Eye (tissue), 1 donor: Measurements from ENCODE around the gene IL21R.

Experiments used
- DNase-seq: peaks from one replicate; pipeline ENCODE4 v3.0.0-alpha.2; 2015

IL21R gene

DNA sequence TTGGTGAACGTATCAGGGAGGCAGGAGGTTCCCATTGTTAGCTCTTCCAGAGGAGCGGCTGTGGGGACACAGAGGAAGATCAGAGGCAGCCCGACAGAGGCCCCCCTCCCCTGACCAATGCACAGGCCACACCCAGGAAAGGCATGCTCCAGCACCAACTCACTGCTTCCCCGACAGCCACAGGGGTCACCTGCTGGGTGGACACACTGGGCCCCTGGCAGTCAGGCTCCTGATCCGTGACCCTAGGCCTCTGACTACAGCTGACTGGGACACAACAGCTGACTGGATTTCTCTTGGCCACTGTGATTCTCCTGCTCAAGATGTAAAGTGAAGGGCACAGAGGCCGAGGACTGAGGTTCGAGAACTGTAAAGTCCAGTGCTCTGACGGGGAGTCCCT lies 63.5 kb downstream of the IL21R start:
- no peak for DNase-seq

DNA sequence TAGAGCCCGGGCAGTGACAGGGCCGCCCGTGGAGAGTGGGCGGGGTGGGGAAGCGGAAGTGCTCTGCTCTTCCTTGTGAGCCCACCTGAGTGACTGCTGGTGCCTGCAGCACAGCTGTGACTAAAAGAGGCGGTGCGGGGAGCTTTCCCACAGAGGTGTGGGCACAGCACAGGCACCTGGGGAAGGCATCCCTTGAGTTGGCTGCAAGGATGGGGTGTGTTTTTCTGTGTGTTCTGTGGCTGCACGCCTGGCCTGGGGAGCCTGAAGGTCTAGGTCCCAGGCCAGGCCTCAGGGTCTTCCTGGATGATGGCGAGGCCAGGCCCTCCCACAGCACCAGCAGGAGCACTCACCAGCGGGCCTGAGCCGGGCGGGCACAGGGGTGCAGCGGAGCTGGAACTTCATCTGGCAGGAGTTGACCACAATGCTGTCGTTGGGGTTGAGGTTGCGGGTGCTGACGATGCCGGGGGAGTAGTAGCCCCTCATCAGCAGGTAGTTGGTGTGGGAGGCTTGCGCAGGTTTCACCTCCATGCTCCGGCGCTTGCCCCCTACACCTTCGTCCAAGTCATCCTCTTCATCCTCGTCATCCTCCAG lies 67.1 kb downstream of the IL21R start:
- DNase-seq, result no peak

DNA sequence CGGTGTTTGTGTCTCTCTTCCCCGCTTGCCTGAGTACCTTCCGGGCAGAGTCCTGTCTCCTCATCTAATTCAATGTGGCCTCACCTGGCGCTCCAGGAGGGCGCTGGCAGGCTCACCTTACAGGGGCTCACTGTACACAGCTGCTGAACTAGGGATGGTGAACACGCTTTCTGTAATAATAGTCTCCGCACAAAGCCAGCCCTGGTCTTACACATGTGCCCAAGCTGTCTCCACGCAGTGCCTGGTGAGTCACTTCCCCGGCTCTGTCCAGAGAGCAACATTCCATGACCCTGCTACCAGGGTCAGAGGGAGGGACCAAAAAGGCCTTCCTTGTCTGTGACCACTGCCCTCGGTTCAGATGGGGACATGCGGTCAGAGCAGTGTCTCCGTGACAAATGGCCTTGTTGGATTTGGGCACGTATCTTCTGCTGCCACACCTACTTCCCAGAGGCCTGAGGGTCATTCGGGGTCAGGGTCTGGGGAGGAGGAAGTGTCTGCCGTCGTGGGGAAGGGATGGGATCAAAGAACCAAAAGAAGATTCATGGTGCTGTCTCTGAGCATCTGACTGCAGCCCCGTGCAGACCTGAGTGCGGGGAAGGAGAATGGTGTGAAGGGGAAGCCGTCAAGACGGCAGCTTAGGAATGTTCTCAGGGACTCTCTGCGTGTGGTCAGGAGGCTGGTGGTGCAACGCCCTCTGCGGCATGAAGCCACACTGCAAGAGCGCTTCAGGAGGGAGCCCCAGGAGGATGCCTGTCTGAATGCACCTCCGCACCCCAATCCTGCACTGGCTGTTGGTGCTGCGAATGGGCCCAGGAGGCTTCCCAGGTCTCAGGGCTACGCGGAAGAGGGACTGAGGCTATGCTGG lies 68.8 kb downstream of the IL21R start:
- DNase-seq, result no peak

DNA sequence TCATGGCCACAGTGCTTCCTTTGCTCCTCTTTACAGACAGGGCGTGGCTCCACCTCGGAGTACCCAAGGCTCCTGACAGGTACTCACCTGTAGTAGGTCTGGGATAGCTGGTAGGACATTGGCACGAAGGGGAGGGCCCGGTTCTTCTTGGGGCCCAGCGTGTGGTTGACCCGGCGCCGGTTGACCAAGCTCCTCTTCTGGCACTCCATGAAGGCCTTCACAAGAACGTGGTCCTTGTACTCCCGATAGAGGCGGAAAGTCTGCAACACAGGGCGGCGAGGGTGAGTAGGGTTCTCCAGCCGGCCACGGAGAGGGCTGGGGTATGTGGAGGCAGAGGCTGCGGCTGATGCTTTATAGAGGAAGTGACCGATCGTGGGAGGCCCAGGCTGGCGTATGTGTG lies 69.7 kb downstream of the IL21R start:
- no peak for DNase-seq

DNA sequence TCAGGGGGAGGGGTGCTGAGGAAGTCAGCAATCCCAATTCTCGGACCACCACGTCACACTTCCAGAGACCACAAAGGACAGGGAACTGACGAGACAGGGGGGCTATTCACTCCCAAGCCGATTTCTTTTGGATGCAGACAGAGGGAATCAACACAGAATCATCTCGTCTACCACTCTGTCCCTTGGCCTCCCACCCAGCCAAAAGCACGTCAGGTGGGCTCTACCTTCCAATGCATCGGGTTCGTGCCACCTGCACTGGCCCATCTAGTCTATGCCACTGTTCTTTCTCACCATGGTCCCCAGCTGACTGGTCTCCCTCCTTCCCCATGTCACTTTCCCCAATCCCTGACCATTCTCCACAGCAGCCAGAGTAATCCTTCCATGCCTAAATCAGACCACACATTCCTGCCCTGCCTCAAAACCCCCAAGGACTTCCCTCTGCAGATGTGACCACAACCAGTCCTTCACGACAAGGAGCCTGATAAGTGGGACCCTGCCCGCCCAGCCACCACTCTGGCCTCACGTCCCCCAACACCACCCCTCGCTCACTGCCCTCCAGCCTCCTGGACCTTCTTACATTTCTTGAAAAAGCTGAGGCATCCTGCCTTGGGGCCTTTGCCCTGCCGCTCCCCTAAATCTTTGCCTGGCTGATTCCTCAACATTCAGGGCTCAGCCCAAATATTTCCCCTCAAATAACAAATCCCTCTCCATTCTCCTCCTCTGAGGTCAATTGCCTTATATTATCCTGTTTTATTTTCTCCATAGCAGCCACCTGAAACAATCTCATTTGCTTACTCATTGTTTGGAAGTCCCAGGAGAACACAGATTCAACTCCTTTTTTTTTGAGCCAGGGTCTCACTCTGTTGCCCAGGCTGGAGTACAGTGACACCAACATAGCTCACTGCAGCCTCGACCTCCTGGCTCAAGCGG lies 70.4 kb downstream of the IL21R start:
- no peak for DNase-seq

DNA sequence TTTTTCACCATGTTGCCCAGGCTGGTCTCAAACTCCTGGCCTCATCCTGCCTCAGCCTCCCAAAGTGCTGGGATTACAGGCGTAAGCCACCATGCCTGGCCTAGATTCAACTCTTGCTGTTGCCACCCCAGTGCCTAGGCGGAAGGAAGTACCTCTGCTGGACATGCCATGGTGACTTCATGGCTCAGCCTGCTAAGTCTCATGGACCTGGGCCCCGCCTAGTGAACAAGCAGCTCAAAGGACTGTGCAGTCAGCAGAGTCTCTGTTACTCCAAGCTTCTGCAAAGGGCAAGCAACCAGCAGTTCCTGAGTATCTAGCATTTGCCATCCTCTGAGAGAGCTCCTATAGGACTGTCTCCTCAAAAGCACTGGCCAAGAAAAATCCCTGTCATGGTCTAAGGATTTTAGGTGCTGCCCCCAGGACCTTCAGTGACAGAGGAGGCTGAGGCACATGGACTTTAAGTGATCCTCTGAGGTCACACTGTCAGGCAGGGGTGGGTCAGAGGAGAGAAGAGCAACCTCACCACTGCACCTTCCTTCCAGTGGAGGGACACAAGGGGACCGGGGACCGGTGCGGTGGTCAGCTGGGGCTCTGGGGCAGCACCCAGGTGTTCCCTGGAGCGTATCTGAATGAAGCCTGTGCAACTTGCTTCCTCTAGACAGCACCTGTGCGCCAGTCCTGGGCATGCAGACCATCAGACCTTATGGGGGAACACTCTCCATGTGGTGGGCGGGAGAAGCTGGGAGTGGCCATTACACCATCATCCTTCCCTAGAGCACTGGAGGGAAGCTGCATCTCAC lies 71.3 kb downstream of the IL21R start:
- DNase-seq, result no peak

DNA sequence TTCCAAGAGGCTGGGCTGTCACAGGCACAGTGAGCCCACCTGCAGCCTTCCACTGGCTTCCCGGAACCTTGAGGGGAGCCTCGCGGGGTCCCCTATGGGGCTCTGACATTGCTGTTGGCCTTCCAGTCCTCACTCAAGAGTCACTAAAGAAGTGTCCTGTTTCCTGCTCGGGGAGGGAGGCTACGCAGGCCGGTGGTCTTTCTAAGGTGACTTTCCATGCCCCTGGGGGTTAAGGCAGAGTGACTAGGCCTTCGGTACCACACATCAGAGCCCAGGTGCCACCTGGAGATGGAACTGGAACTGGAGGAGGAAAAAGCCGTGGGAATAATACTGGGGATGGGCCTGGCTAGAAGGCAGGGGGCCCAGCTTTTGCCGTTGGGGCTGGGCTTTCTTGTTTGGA lies 72.1 kb downstream of the IL21R start:
- no peak for DNase-seq

DNA sequence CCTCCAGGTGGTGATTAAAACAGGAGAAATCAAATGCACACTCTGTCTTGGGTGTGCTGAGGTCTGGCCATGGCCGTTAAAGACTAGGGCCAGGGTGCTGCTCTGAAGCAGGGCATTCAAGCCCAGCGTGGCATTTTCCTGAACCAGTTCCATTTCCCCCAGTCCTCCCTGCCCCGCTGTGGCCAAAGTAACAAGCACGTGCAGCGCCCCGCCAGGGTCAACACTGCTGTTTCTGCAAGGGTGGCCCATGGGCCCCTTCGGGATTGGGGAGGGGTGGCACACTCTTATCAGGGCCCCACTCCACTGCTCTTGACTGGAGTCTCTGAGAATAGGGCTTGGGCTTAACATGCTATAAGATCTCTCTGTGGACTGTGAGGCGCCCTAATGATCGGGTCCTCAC lies 72.9 kb downstream of the IL21R start:
- DNase-seq, result no peak

DNA sequence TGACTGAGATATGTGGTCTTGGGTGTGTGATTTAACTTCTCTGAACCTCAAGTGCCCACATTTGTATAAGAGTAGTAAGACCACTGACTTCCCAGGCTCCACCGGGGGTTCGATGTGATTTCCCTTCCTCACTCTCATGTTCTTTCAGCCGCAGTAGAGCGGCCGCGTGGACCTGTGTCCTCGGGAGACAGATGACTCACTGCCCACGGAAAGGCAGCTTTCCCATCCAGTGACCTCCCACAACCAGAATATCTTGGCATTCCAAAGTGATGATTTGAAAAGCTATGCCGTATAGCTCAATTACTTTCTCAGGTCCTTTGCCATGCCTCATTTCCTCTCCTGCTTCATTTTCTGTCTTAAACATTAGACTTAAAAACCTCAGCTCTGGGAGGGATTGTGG lies 73.6 kb downstream of the IL21R start:
- DNase-seq, result no peak

DNA sequence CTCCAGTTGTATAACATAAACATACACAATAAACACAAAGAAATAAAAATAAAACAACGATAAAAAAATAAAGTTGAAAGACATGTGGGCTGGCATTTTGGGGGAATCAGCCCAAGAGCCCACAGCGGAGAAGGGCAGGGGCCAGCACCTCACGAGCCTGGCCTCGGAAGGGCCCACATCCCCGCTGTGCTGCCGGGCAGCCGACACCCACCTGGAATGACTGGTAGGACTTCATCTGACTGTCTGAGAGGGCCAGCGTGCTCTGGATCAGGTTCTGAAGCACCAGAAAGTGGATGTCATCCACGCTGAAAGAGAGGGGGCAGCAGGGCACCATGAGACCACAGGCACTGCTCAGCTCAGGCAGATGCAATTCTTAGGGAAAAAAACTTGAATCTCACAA lies 74.3 kb downstream of the IL21R start:
- no peak for DNase-seq

DNA sequence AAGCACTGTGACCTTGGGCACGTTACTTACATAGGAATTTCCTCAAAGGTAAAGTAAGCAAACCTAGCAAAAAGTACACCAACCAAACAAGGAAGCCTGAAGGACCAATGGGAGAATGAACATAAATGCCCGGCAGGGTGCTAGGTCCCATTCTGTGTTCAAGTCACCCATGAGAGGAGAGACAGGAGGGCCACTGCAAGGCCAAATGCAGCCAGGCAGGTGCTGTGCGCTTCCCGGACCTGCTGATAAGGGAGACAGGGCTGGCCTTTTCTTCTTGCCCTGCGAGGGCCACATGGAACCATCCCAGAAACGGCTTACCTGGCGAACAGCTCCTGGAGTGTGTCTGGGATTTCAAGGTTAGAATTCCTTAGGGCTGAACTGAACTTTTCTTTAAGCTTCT lies 78.8 kb downstream of the IL21R start:
- no peak for DNase-seq

DNA sequence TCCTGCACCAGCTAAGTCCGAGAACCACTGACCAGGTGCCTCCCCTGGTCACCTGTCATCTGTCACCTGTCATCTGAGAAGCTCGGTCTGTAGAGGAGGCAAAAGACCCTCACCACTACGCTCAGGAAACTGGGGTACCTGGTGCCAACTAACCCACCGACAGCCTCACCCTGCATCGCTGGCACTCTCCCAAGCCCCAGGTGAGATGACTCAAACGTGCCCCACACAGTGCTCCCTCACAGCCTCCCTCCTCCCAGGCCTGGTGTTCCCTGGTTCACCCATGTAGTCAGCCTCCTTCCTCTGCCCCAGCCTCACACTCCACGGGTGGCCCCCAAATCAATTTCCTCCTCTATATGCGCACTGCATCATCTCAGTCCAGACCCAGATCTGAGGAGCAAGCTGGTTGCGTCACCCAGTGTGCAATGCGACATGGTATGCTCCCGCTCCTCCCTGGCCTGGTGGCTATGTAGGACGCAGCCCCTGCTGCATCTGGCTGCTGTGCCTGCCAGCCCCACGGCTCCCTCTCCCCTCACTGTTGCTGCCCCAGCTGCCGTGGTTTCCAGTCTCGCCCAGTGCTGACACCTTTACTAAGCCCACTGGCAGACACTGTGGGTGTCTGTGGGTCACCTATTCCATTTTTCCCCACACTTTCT lies 79.4 kb downstream of the IL21R start:
- DNase-seq, result no peak

DNA sequence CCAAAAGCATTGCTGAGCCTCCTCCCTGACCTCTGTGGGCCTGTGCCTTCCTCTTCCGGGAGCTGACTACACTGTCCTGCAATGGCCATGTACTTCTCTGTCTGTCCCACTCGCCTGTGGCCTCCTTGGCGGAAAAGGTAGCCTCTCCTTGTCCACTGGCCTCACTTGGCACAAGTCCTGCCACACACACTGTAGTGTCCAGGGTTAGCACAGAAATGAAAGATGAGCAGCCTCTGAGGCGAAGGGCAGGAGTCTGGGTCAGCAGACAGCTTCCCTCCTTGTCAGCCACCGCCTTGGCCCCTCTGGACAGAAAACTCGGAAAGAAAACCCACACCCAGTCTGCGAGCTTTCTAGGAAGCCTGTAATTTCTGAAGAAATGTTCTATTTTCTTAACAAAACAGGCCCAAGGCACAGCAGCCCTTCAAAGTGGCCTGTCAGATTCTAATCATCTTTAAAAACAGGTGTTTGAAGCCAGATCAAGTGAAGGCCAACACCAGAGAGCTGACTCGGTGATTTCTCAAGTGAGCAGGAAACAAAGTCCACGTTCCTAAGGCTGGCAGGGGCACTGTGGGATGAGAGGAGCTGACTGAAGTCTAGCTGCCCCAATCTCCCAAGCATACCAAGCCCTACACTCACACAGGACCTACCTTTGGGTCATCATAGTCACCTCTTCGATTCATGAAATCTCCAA lies 80.6 kb downstream of the IL21R start:
- no peak for DNase-seq

DNA sequence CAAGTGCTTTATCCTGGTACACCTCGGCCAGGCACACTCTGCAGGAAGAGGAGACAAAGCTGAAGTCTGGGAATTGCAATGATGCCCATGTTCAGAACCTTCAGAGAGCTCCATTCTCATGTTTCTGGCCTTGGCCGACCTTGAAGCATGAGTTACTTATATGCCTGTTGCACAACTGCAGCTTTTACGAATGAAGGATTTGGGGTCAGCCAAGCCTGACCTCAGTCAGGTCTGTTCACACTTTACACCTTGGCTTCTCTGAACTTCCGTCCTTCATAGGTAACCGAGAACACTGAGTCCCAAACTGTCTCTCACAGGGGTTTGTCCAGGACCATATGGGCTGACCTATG lies 81.1 kb downstream of the IL21R start:
- DNase-seq, result no peak

DNA sequence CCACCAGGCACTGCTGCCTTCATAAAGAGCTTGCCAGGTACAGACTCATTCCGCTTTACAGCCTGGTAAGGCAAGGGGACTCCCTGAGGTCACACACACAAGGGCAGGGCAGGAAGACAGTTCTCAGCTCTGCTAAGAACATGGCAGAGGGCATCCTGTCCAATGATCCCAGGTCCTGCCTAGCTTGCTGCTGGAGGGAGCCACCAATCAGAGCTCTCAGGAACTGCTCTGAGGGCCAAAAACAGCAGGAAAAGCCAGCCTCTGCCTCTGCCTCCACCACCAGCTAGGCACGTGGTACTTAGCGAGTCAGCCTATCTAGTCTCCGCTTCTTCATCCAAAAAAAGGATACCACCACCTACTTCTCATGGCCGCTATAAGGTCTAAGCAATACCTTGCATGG lies 81.7 kb downstream of the IL21R start:
- DNase-seq, result no peak

DNA sequence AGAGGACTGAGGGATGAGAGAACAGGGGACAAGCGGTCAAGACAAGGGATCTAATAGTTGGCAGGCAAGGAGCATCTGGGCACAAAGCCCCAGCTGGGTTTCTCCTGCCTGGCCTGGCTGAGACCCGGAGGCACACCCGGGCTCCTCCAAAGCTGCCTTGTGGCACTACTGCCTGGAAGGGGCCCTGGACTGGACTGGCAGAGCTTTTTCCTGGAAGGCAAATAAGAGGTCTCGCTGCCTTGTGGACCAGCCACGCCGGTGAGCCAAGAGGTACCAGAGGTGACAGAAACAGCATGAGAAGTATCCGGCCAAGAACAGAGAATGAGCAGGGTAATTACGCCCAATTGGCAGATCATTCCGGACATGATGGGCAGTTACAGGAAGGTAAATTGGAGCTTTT lies 83.2 kb downstream of the IL21R start:
- no peak for DNase-seq

DNA sequence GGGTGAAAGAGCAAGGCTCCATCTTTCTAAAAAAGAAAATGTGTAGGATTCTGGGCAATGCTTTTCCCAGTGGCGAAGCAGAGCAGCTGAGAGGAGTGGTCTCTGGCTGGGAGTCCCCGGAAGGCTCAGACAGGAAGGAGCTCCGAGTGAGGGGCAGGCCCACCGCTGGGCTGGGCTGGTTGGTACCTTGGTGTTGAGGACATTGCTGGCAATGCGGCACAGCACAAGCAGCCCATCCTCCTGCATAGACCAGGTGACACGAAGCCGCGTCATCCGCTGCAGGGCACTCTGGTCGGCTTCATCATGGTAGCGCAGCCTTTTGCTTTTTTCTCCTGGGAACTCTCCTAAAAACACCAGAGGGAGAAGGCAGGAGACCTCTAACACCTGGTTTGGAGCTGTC lies 83.8 kb downstream of the IL21R start:
- no peak for DNase-seq

DNA sequence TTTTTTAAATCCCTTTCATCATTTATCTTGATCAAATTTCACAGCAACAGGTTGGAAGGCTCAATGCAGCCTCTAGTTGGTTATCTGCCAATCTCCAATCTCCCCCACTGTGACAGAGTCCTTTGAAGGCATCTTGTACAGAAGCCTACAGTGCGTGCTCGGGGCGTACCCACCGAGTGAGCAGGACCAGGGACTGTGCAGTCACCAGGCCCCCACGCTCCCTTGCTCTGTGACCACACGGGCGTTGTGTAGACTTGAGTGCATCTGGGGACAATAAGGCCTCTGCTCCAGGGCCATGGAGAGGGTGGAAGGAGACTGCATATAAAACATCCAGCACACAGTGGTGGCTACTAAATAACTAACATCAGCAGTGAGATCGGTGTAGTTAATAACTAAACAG lies 84.4 kb downstream of the IL21R start:
- DNase-seq, result no peak

DNA sequence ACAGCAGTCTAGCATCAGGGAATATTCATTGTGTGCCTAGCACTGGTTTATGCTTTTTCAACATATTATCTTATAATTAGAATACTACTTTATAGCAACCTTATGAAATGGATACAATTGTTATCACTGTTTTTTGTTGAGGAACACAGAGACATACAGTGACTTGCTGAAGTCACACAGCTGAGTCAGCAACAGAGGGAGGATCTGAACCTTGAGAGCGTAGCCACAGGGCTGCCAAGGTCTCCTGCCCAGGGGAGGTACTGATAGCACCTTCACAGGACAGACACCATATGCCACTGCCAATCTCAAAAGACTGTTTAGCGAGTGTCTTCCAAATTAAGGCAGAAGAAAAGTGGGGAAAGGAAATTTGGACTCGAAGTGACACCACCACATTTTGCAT lies 84.8 kb downstream of the IL21R start:
- no peak for DNase-seq

DNA sequence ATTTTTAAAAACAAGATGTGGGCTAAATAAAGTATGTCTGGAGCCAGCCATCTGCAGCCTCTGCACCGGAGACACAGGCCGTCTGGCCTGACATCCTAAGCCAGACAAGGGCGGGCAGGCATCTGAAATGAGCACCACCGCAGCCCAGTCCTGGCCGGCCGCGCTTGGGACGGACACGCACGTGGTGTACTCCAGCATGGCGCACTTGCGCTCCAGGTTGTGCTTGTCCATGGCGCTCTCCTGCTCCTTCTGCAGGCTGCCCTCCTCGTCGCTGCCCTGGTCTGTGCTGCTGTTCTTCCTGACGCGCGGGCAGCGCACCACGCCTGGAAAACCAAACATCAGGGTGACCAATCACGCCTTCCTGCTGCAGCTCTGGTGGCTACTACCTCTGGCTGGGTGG lies 87.4 kb downstream of the IL21R start:
- no peak for DNase-seq

DNA sequence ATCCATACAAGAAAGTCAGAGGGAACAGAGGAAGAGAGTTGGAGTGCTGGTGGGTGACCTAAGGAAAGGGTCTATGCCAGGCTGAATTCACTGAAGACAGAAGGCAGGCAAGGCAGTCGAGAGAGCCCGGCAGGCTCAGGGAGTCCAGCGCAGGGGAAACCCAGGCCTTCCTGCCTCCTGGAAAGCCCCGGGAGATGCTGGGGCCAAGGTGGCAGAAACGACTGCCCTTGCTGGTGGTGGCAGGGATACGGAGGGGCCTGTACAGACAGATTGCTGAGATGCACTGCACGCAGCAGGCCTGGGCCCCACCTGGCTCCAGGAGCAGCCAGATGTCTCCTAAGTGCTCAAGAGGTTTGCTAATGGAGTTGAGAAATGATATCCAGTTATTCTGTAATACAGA lies 87.9 kb downstream of the IL21R start:
- DNase-seq, result no peak
